Measurements from ENCODE around the gene SLIT3.
"Not testable (repeated sequence)": the region's sequence is repeated elsewhere in the genome, so short reads cannot be mapped to it uniquely, and the experiment has no call there.

SLIT3 gene

DNA sequence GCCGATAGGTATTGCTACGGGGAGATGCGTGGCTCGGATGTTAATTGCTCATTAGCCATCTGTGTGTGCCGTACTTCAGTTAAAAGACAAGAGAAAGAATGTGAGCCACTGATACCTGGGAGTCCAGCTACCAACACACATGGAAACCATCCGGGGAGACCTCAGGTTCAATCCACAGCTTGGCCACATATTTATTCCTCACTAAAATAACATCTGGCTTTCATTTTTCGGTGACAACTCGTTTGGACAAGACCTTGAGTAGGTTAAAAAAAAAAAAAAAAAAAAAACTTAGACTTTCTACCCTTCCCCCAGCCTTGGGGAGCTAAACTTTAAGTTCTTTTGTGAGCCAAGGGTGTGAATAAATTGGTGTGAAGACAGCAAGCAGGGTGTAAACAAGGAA lies 84.1 kb downstream of the SLIT3 start:
- no peak for FAIRE-seq

- FAIRE-seq = no peak
Observed at GRCh38 chr5:169213479-169213878, 87.5 kb downstream of the SLIT3 start.

DNA sequence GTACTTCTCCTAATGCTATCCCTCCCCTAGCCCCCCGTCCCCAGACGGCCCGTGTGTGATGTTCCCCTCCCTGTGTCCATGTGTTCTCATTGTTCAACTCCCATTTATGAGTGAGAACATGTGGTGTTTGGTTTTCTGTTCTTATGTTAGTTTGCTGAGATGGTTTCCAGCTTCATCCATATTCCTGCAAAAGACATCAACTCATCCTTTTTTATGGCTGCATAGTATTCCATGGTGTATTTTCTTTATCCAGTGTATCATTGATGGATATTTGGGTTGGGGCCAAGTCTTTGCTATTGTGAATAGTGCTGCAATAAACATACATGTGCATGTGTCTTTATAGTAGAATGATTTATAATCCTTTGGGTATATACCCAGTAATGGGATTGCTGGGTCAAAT lies 89.2 kb downstream of the SLIT3 start:
- FAIRE-seq = not testable (repeated sequence)

DNA sequence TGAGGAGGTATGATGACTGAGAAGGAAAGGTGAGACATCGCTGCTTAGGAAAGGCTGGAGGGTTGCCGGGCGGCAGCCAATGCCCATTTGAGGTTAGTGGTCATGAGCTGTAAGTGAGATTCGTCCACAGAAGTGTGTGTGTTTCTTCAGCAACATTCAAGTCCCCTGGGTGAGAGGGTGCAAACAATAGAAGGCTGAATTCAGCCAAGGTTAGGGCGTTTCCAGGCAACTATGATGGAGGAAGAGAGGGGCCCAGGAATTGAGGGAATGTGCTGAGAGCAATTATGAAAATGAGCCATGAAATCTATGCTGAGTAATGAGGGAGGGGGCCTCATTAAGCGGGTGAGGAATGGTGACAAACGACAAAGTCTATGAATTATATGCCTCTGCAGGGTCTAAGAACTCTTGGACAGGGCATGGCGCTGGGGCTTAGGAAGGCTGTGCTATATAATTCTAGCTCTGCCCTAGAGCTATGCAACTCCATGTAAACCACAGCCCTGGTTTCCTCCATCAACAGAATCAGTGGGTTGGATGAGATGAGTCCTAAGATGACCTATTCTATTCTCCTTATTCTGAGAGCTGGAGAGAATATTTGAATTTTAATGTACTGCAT lies 96.0 kb downstream of the SLIT3 start:
- no peak for FAIRE-seq

GRCh38 chr5:169202969-169203368 lies 98.0 kb downstream of the SLIT3 start:
- FAIRE-seq = no peak

GRCh38 chr5:169201597-169201996 lies 99.3 kb downstream of the SLIT3 start:
- no peak for FAIRE-seq

DNA sequence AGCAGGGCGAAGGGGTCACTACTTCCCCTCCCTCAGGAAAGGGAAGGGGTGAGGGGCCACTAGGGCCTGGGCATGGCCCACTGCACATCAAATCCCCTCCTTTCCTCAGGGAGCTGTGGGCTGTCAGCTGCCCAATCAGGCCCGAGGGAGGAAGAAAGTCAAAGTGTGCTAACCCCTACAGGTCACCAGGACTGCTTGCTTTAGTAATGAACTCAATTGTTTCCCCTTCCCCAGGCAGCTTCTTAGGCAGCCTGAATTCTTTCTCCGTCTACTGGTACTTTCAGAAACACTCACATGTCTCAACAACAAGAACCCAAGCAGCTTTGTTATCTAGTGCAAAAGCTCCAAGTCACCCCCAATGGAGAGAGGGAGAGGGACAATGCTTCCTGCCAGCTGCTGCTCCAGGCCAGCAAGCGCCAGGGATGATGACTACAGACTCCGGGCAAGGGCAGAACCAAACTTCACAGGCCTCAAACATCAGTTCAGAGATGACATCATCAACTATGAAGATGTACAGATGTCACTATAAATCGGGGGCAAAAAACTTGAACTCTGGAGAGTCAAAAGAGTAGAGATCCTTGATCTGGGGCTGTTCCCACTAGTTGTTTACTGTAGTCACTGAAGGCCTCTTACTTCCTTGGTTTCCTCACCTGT lies 100.7 kb downstream of the SLIT3 start:
- no peak for FAIRE-seq

DNA sequence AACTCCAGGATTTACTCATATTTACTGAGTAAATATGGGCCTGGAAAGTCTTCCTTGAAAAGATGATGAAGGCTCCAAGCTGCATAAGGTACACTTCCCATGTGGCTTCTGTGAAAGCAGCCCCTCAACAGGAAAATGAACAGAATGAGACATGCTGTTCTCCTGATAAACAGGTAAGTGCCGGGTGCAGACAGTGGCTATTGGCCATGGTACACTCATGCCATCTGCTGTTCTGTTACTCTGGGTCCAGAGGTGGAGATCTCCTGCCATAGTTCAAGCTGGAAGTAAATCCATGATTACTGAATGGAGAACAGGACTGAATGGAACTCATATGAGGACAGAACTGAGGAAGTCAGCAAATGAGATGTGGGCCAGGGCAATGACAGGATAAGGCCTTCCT lies 103.6 kb downstream of the SLIT3 start:
- no peak for FAIRE-seq

GRCh38 chr5:169196059-169196458 lies 104.9 kb downstream of the SLIT3 start:
- no peak for FAIRE-seq

DNA sequence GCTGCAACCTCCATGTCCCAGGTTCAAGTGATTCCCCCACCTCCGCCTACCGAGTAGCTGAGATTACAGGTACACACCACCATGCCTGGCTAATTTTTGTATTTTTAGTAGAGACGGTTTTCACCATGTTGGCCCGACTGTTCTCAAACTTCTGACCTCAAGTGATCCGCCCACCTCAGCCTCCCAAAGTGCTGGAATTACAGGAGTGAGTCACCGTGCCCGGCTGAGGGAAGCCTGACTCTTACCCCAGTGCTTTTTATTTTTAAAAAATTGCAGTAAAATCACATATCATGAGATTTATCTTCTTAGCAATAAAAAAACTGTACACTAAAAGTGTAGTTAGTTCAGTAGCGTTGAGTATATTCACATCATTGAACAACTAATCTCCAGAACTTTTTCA lies 105.3 kb downstream of the SLIT3 start:
- no peak for FAIRE-seq

DNA sequence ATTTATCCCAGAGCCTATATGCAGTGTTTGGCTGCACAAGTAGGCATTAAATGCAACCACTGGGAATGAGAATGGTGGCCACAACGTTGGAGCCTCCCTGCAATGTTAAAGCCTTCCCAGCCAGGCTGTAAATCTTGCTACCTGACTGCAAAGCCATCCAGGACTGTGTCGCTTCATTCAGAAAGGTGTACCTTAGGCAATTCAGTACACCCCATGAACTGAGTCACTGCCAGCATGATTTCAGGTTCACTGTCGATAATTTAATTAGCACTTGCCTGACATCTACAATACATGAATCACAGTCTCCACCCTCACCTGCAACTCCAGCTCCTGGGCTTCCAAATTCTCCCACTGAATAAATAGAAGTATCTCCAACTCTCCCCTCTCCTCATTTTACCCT lies 108.4 kb downstream of the SLIT3 start:
- no peak for FAIRE-seq

GRCh38 chr5:169190849-169191248 lies 110.1 kb downstream of the SLIT3 start:
- FAIRE-seq = no peak

DNA sequence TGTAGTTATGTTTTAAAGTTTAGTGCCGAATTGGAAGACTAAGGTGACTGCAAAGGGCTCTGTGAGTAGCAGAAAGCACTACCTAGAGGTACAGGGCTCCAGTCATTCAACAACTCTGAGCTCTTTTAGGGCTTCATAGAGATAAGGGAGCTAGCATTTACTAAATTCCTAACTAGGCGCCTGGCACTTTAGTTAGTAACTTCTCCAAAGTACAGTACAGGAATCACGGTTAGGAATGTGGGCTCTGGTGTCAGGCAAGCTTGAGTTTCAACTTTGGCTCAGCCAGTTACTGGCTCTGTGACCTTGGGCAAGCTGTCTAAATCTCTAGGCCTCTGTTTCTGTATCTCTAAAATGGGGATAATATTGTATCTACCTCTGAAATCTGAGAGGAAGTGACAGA lies 115.3 kb downstream of the SLIT3 start:
- no peak for FAIRE-seq

DNA sequence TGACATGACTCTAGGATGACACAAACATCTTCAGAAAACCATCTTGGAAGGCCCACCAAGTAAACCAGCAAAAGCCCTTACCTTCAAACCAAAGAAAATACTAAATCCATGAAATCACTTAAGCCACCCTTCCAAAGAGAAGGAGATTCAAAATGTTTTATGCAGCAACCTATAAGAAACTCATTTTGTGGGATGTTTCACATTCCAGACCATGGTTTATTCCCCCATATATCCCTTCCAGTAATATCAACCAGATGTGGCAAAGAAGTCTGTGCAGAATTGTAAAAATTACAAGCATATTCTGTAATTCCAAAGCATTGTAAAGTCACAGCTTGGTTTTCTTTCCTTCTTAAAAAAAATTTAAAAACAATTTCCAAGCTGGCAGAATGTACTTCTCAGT lies 117.4 kb downstream of the SLIT3 start:
- no peak for FAIRE-seq

GRCh38 chr5:169182797-169183196 lies 118.1 kb downstream of the SLIT3 start:
- FAIRE-seq = no peak

GRCh38 chr5:169181814-169182213 lies 119.1 kb downstream of the SLIT3 start:
- no peak for FAIRE-seq

GRCh38 chr5:169178754-169179153 lies 122.2 kb downstream of the SLIT3 start:
- FAIRE-seq = no peak

DNA sequence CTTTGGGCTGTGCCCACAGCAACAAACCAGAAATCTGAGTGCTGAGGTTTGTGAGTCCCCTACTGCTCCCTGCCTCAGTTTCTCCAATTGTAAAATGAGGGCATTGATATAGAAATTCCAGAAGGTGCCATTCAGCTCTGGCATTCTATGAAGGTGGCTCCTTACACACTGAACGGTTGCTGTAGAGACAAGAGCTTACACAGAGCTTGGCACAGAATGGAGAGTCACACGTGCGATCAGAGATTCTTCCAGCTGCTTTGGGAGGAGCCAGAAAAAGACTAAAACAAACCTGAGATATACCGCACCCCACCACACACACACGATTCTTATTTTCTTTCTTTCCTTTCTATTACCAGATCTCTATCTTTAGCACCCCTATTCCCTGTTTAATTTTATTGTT lies 122.7 kb downstream of the SLIT3 start:
- FAIRE-seq = no peak

- no peak for FAIRE-seq
Observed at GRCh38 chr5:169176709-169177694, 123.9 kb downstream of the SLIT3 start.

- FAIRE-seq = no peak
Observed at GRCh38 chr5:169175733-169176132, 125.2 kb downstream of the SLIT3 start.

GRCh38 chr5:169174923-169175322 lies 126.0 kb downstream of the SLIT3 start:
- no peak for FAIRE-seq

GRCh38 chr5:169173372-169173771 lies 127.6 kb downstream of the SLIT3 start:
- FAIRE-seq = no peak

DNA sequence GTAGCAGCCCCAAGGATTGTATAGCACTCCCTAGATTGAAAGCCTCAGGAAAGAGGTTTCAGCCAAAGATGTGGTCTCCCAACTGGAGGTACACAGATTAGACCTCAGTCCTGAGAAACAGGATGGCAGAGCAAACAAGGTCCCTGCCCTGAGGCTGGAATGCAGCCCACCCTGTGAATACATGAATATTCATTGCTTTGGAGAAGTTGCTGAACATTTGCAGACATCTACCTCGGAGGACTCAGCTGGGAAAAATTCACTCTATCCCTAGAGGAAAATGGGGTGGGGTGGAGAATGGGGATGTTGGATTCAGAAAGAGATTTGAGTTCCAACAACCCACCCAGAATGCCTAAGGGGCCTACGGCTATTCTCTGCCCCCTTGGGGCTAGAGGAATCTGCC lies 129.4 kb downstream of the SLIT3 start:
- FAIRE-seq = no peak

GRCh38 chr5:169169783-169170182 lies 131.2 kb downstream of the SLIT3 start:
- FAIRE-seq = no peak
